ENCODE results near the gene SDF4.

Gene SDF4

DNA sequence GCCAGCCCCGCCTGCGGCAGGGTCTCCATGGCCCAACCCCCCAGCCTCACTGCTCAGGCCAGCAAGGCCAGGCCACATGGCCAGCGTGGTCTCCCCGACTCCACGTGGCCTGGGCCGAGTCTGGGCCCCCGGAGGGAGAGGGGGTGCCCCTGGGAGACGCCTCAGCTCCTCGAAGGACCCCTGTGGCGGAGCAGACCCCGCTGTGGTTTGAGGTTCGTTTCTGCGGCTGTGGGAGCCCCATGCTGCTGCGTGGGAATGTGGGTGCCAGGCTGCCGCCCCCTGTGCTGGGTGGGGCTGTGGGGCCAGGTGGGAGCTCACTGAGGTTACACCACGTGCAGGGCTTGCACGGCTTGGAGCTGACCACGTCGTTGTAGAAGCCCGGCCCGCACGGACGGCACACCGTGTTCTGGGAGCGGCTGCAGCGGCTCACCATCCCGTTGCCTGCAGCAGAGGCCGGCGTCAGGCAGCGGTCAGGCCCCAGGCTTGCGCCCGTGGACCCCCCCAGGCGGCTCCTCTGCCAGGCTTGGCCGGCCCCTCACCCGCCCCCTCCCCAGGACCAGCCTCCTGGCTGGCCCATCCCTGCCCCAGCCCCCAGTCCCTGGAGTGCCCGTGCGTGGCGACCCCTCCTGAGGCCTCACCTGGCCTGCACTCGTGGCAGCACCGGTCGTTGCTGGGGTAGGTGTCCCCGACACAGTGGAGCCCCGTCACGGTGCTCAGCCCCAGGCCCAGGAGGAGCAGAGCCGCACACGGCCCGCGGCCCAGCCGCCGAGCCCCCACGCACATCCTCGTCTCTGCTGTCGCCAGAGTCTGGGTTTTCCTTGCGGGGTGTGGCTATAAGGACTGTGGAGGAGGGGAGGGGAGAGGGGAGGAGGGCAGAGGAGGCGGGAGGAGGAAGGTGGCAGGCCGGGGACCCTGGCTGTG lies 18.2 kb downstream of the SDF4 start, which contains the start of gene TNFRSF4:
TNFRSF4 (minus strand) TSS at position 809 of the 921 bp plus-strand sequence; CDS start at position 783, 26 bp downstream.
- H3K4me3 ChIP-seq (replicated peaks; ENCODE audit: low read depth, low read length), result no peak within 1 kb of the TSS
- TF ChIP-seq, protein P1, sequence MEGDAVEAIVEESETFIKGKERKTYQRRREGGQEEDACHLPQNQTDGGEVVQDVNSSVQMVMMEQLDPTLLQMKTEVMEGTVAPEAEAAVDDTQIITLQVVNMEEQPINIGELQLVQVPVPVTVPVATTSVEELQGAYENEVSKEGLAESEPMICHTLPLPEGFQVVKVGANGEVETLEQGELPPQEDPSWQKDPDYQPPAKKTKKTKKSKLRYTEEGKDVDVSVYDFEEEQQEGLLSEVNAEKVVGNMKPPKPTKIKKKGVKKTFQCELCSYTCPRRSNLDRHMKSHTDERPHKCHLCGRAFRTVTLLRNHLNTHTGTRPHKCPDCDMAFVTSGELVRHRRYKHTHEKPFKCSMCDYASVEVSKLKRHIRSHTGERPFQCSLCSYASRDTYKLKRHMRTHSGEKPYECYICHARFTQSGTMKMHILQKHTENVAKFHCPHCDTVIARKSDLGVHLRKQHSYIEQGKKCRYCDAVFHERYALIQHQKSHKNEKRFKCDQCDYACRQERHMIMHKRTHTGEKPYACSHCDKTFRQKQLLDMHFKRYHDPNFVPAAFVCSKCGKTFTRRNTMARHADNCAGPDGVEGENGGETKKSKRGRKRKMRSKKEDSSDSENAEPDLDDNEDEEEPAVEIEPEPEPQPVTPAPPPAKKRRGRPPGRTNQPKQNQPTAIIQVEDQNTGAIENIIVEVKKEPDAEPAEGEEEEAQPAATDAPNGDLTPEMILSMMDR (IDR thresholded peaks at IDR 0.05; ENCODE audit: low read depth, low read length, missing control alignments), result no peak
- DNase-seq (ENCODE audit: extremely low read depth, low read depth), result no peak

DNA sequence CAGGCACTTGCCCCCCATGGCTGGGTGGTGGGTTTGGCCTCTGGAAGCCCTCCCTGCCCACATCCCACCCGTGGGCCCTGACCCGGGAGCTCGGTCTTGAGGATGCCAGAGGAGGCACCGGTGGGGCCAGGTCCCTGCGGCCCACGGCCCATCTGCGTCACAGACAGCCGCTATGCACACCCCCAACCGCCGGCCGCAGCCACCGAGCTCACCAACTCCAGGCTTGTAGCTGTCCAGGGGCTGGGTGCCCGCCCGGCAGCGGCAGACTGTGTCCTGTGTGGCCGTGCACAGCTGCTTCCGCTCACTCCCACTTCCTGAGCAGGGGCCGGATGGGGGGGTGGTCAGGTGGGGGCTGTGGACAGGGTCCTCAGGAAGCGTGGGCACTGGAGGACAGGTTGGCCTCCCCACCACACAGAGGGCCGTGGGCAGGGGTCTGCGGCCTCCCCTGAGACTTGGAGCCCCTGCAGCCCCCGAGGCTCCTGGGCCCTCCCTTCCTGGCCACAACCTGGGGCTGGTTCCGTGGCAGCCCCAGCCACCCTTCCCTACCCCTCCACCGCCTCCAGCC lies 18.9 kb downstream of the SDF4 start:
- no peak overlapping the region for H3K4me3 ChIP-seq (replicated peaks; ENCODE audit: low read depth, low read length)
- TF ChIP-seq, protein P1 (IDR thresholded peaks at IDR 0.05; ENCODE audit: low read depth, low read length, missing control alignments), result no peak
- DNase-seq (ENCODE audit: extremely low read depth, low read depth), result no peak

DNA sequence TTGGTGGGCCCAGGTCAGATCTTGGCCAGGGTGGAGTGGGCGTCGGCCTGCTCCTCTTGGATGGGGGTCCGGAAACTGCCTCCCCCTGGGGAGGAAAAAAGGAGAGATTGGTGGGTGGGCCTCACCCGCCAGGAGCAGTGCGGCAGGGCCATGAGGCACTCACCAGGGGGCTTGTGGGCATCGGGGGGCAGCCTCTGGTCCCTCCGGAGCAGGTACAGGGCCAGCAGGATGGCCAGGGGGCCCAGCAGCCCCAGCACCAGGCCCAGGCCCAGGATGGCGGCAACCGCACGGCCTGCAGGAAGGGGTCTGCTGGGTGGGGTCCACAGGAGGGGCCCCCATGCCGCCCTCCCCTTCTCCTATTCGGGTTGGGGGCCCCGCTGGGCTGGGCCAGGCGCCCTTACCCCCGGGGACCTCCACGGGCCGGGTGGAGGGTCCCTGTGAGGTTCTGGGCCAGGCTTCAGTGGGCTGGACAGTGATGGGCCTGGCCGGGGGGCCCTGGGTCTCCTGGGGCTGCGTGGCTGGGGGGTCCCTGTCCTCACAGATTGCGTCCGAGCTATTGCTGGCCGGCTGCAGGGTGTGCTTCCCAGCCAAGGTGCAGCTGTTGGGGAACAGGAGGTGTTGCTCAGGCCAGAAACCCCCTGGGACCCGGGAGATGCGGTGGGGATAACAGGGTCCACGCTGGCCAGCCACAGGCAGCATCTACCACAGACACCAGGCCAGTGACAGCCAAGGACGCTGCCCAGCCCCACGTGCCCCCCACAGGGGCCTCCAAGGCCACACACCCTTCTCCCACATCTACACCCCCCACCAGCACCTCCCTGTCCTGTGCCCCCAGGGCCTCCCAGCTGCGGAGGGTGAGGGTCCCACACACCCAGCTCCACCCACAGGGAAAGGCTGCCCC lies 20.0 kb downstream of the SDF4 start:
- no peak for DNase-seq (ENCODE audit: extremely low read depth, low read depth)
- H3K4me3 ChIP-seq (replicated peaks; ENCODE audit: low read depth, low read length), result no peak overlapping the region
- TF ChIP-seq, protein P1 (IDR thresholded peaks at IDR 0.05; ENCODE audit: low read depth, low read length, missing control alignments), result no peak

DNA sequence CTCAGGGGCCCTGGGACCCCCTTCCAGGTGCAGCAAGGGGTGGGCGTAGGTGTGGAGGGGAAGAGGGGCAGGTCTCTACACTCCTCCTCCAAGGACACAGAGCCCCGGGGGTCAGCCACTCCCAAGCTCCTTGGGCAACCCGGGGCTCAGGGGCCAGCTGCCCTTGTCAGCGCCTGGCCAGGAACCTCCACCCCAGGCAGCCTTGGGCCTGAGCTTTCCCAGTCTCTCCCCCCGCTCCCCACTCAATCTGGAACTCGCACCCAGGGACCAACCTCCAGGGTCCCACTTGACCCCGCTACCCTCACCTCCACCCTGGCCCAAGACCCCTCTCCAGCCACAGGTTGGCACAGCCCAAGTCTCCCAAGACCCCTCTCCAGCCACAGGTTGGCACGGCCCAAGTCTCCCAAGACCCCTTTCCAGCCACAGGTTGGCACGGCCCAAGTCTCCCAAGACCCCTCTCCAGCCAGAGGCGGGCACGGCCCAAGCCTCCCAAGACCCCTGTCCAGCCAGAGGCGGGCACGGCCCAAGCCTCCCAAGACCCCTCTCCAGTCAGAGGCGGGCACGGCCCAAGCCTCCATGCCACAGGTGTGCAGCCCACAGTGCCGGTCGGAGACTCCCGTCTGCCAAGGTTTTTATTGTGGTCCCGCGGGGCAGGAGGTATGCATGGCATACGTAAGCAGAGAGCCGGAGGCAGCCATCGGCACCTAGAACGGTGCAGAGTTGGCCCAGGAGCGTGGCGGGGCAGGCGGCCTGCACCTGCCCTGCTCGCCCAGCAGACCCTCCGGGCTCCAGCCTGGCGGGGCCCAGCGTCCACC lies 20.9 kb downstream of the SDF4 start:
- no peak overlapping the region for H3K4me3 ChIP-seq (replicated peaks; ENCODE audit: low read depth, low read length)
- TF ChIP-seq, protein P1 (IDR thresholded peaks at IDR 0.05; ENCODE audit: low read depth, low read length, missing control alignments), result no peak
- no peak for DNase-seq (ENCODE audit: extremely low read depth, low read depth)

DNA sequence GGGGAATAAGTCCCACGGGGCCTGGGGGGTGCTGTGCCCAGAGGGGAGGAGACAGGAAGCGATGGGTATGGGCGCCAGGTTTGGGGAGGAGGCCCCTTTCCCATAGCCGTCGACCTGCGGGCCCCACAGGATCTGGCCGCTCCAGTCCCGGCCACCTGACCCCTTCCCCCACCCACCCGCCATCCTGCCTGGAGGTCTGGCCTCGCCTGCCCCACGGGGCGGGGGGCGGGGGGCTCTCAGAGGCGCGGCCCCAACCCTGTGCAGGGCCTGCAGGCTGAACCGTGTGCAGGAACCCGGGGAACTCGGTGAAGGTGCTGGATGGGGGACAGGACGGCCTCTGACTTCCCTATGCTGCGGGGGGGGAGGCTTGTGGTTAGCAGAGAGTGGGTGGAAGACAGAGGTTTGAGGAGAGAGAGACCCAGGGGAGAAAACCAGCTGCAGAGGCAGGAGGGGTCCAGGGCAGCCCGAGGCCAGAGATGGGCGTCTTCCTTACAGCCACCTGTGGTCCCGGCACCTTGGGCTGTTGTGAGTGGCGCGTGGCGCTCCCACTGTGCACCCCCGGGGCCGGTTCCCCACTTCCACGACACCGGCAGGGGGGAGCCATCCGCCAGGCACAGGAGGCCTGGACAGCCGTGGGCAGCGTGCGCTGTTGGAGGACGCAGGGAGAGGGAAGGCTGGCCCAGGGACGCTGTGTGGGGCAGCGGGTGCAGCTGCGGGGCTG lies 22.9 kb downstream of the SDF4 start:
- no peak overlapping the region; the same call in 1 of the 2 replicates for H3K4me3 ChIP-seq (replicated peaks; ENCODE audit: low read depth, low read length)
- DNase-seq (ENCODE audit: extremely low read depth, low read depth), result no peak
- TF ChIP-seq, protein P1 (IDR thresholded peaks at IDR 0.05; ENCODE audit: low read depth, low read length, missing control alignments), result no peak

Data from HFF-Myc (cell line).